Tibial nerve (tissue), 4 donors: ENCODE data around the gene MOB2.

Experiments
- CTCF ChIP-seq, 5 experiments: fragments of 200-600 bp in 3 of 5; fragments of 450-650 bp in 2 of 5; sonication (generic) in 3 of 5; IDR thresholded peaks; one replicate each; pipeline ENCODE4 v1.5.1; 2016 to 2019; ENCODE audit warnings: antibody characterized with exemption in 5 of 5, mild to moderate bottlenecking in 3 of 5, moderate library complexity in 2 of 5
- EP300 ChIP-seq, 2 donors: sonication (generic); formaldehyde crosslinking; IDR thresholded peaks; one replicate each; pipeline ENCODE4 v1.6.1; 2017; ENCODE audit warnings: antibody characterized with exemption in 2 of 2, mild to moderate bottlenecking in 1 of 2
- POLR2A ChIP-seq, 2 donors: fragments of 450-650 bp; IDR thresholded peaks; one replicate each; pipeline ENCODE4 v1.6.1; 2017; ENCODE audit warnings: antibody characterized with exemption in 2 of 2, mild to moderate bottlenecking in 2 of 2, moderate library complexity in 2 of 2

GRCh38 chr11:1455032-1455762 lies 31.4 kb downstream of the MOB2 start:
- TF ChIP-seq POLR2A (IDR thresholded peaks at IDR 0.05): no peak
- TF ChIP-seq CTCF (IDR thresholded peaks at IDR 0.05): no peak
- no peak for TF ChIP-seq EP300 (IDR thresholded peaks at IDR 0.05)
